Measurements from ENCODE around the gene PYGO2.

DNA sequence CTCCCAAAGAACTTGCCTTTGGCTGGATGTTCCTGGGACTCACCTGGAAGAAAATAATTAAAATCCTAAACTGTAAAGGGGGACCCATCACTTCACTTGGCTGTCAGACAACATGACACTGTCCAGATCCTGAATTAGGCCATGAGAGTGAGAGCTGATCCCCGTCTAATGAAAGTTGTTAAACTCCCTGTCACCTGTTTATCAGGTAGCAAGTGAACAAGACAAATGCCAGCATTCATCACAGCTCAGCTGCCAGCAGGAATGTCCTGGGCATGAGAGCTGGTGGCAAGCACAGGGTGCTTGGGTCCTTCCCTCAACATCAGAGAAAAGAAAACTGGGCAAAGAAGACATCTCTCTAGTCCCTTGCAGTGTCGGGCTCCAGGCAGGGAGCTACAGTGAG lies 48.8 kb downstream of the PYGO2 start:
- TF ChIP-seq, protein P1, sequence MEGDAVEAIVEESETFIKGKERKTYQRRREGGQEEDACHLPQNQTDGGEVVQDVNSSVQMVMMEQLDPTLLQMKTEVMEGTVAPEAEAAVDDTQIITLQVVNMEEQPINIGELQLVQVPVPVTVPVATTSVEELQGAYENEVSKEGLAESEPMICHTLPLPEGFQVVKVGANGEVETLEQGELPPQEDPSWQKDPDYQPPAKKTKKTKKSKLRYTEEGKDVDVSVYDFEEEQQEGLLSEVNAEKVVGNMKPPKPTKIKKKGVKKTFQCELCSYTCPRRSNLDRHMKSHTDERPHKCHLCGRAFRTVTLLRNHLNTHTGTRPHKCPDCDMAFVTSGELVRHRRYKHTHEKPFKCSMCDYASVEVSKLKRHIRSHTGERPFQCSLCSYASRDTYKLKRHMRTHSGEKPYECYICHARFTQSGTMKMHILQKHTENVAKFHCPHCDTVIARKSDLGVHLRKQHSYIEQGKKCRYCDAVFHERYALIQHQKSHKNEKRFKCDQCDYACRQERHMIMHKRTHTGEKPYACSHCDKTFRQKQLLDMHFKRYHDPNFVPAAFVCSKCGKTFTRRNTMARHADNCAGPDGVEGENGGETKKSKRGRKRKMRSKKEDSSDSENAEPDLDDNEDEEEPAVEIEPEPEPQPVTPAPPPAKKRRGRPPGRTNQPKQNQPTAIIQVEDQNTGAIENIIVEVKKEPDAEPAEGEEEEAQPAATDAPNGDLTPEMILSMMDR (IDR thresholded peaks at IDR 0.05): no peak
- no peak for TF ChIP-seq POLR2A (IDR thresholded peaks at IDR 0.05)

All from testis (tissue), 2 donors.